OCI-LY1 (cell line): Measurements from ENCODE around the gene CASP9.

ENCODE experiments used
- CTCF ChIP-seq: fragments of 200-600 bp; sonication (generic), shearing (Covaris generic); IDR thresholded peaks from 2 replicates; pipeline ENCODE4 v1.5.1; 2017; ENCODE audit warnings: mild to moderate bottlenecking, antibody characterized with exemption, low read length, moderate library complexity, mixed read lengths
- EZH2 ChIP-seq: fragments of 200-600 bp; sonication (generic), shearing (Covaris generic); IDR thresholded peaks from 2 replicates; pipeline ENCODE4 v1.8.0; 2017; ENCODE audit warnings: borderline replicate concordance, mixed run types, mild to moderate bottlenecking, antibody characterized with exemption, low read length, moderate library complexity, mixed read lengths

- TF ChIP-seq CTCF (no peak), EZH2 (no peak)
Measured at GRCh38 chr1:15448877-15449462, 75.0 kb downstream of the CASP9 start.
